K562 (cell line): ENCODE results near the gene CCDC9. TPM values are rescaled to one million over a fixed set of nuclear protein-coding genes. Genes with fewer than 3 reads are reported as not detected.

Source experiments
- FOXK1 ChIP-seq: sonication (generic); formaldehyde crosslinking; IDR thresholded peaks from 2 replicates; pipeline ENCODE4 v1.8.0; 2022; ENCODE audit warnings: missing genetic modification reagents, mild to moderate bottlenecking, borderline replicate concordance
- NCOR1 ChIP-seq: fragments of 450-650 bp; IDR thresholded peaks from 2 replicates; pipeline ENCODE4 v1.6.1; 2016; ENCODE audit warnings: mild to moderate bottlenecking, moderate library complexity
- RB1 ChIP-seq: fragments of 450-650 bp; IDR thresholded peaks from 2 replicates; pipeline ENCODE4 v1.6.1; 2017; ENCODE audit warnings: low read depth, mild to moderate bottlenecking
- RBM17 ChIP-seq: fragments of 200-400 bp; formaldehyde crosslinking; IDR thresholded peaks from 2 replicates; pipeline ENCODE4 v1.6.1; 2017; ENCODE audit warnings: low read depth, mild to moderate bottlenecking, low read length, borderline replicate concordance
- ZFP30 ChIP-seq: fragments of 250-450 bp; sonication (Bioruptor Pico); IDR thresholded peaks from 2 replicates; pipeline ENCODE4 v1.8.0; 2022; ENCODE audit warnings: moderate library complexity, mild to moderate bottlenecking, inconsistent platforms, borderline replicate concordance
- polyA plus RNA-seq, 8 experiments: library from polyadenylated mRNA; depleted of rRNA in 4 of 8; stranded (reverse) in 5 of 8; unstranded in 3 of 8; fragments of >200 nt; fragmentation: Nextera tagmentation in 2 of 8; fragmentation: Illumina TruSeq in 1 of 8; extraction: Ambion mirVana in 2 of 8; extraction: Trizol in 1 of 8; gene quantifications; 2 replicates each; pipeline versions ENCODE4 v1.2.1 to v1.2.3, GENCODE V29; 2011 to 2014; ENCODE audit warnings: inconsistent platforms in 1 of 8, missing spikeins in 1 of 8
- total RNA-seq, 7 experiments: library from RNA; depleted of rRNA in 6 of 7; stranded (reverse); fragments of >200 nt in 6 of 7; fragmentation: Illumina TruSeq in 2 of 7; extraction: Trizol in 2 of 7; gene quantifications; 2 replicates each; pipeline versions ENCODE4 v1.2.1 to v1.2.3, GENCODE V29; 2011 to 2021; ENCODE audit warnings: low replicate concordance in 1 of 7
- TF ChIP-seq, protein P1 (sequence below): fragments of 450-650 bp; IDR thresholded peaks from 2 replicates; pipeline ENCODE4 v1.6.1; 2017; ENCODE audit warnings: mild to moderate bottlenecking, moderate library complexity
- TF ChIP-seq, protein P2 (sequence below): sonication (generic); formaldehyde crosslinking; IDR thresholded peaks from 2 replicates; pipeline ENCODE4 v1.8.0; 2023; ENCODE audit warnings: mild to moderate bottlenecking, missing genetic modification reagents
- TF ChIP-seq, protein P3 (sequence below): IDR thresholded peaks from 2 replicates; pipeline ENCODE4 v1.6.1; 2016; ENCODE audit warnings: missing genetic modification characterization, missing compliant biosample characterization
- TF ChIP-seq, protein P4 (sequence below): fragments of 250-450 bp; sonication (Bioruptor Pico); IDR thresholded peaks from 2 replicates; pipeline ENCODE4 v1.6.1; 2021; ENCODE audit warnings: mild to moderate bottlenecking
- TF ChIP-seq, protein P5 (sequence below): fragments of 200-400 bp; formaldehyde crosslinking; IDR thresholded peaks from 2 replicates; pipeline ENCODE4 v1.6.1; 2017; ENCODE audit warnings: mild to moderate bottlenecking, low read depth, low read length, moderate library complexity
- TF ChIP-seq, protein P6 (sequence below), 2 experiments: fragments of 450-650 bp in 1 of 2; sonication (generic) in 1 of 2; formaldehyde crosslinking; conservative IDR thresholded peaks; 2 replicates each; pipeline versions ENCODE4 v1.4.0 to v1.8.1; 2020 to 2022; ENCODE audit warnings: mild to moderate bottlenecking in 1 of 2, missing genetic modification reagents in 1 of 2

The CCDC9 gene
- total and polyA plus RNA-seq, 9 of the 15 experiments (the other 6 are each of a cell fraction or from before 2014, with no cell fraction given) = 0.23 to 38.6 (median 8.4) TPM

DNA sequence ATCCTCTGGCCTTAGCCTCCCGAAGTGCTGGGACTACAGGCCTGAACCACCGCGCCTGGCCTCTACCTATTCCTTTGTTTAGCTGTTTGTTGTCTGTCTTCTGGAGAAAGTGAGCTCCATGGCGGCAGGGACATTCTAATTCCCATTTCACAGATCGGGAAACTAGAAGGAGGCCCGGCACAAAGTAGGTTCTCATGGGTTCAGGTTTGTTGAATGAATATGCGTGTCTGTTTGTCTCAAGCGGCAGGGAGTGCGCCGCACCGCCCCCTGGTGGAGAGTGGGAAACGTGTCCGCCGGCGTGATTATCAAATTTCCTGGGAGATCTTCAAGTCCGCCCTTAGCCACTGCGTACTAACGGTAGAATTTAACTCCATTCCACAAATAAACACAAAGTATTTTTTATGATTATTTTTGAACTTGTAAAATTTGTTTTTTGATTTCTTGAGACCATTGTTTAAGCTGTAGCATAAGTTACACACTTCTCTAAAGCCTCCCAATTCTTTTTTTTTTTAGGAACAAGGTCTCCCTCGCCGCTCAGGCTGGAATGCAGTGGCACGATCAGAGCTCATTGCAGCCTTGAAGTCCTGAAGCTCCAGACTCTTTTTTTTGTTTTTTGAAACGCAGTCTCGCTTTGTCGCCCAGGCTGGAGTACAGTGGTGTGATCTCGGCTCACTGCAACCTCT lies 8.9 kb upstream of the CCDC9 start (continued):
- TF ChIP-seq, protein P1, sequence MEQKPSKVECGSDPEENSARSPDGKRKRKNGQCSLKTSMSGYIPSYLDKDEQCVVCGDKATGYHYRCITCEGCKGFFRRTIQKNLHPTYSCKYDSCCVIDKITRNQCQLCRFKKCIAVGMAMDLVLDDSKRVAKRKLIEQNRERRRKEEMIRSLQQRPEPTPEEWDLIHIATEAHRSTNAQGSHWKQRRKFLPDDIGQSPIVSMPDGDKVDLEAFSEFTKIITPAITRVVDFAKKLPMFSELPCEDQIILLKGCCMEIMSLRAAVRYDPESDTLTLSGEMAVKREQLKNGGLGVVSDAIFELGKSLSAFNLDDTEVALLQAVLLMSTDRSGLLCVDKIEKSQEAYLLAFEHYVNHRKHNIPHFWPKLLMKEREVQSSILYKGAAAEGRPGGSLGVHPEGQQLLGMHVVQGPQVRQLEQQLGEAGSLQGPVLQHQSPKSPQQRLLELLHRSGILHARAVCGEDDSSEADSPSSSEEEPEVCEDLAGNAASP = no peak
- TF ChIP-seq ZFP30 (CRISPR knock-in tag) (no peak), NCOR1 (no peak; the same call in 1 of the 2 replicates), FOXK1 (CRISPR knock-in tag) (no peak), RB1 (peak; percentile 85), RBM17 (no peak)
- TF ChIP-seq, protein P2, sequence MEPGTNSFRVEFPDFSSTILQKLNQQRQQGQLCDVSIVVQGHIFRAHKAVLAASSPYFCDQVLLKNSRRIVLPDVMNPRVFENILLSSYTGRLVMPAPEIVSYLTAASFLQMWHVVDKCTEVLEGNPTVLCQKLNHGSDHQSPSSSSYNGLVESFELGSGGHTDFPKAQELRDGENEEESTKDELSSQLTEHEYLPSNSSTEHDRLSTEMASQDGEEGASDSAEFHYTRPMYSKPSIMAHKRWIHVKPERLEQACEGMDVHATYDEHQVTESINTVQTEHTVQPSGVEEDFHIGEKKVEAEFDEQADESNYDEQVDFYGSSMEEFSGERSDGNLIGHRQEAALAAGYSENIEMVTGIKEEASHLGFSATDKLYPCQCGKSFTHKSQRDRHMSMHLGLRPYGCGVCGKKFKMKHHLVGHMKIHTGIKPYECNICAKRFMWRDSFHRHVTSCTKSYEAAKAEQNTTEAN (CRISPR knock-in tag) = no peak
- TF ChIP-seq, protein P3, sequence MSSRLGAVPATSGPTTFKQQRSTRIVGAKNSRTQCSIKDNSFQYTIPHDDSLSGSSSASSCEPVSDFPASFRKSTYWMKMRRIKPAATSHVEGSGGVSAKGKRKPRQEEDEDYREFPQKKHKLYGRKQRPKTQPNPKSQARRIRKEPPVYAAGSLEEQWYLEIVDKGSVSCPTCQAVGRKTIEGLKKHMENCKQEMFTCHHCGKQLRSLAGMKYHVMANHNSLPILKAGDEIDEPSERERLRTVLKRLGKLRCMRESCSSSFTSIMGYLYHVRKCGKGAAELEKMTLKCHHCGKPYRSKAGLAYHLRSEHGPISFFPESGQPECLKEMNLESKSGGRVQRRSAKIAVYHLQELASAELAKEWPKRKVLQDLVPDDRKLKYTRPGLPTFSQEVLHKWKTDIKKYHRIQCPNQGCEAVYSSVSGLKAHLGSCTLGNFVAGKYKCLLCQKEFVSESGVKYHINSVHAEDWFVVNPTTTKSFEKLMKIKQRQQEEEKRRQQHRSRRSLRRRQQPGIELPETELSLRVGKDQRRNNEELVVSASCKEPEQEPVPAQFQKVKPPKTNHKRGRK = no peak
- TF ChIP-seq, protein P4, sequence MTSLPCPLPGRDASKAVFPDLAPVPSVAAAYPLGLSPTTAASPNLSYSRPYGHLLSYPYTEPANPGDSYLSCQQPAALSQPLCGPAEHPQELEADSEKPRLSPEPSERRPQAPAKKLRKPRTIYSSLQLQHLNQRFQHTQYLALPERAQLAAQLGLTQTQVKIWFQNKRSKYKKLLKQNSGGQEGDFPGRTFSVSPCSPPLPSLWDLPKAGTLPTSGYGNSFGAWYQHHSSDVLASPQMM = no peak
- TF ChIP-seq, protein P5, sequence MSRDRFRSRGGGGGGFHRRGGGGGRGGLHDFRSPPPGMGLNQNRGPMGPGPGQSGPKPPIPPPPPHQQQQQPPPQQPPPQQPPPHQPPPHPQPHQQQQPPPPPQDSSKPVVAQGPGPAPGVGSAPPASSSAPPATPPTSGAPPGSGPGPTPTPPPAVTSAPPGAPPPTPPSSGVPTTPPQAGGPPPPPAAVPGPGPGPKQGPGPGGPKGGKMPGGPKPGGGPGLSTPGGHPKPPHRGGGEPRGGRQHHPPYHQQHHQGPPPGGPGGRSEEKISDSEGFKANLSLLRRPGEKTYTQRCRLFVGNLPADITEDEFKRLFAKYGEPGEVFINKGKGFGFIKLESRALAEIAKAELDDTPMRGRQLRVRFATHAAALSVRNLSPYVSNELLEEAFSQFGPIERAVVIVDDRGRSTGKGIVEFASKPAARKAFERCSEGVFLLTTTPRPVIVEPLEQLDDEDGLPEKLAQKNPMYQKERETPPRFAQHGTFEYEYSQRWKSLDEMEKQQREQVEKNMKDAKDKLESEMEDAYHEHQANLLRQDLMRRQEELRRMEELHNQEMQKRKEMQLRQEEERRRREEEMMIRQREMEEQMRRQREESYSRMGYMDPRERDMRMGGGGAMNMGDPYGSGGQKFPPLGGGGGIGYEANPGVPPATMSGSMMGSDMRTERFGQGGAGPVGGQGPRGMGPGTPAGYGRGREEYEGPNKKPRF = no peak
- TF ChIP-seq, protein P6, sequence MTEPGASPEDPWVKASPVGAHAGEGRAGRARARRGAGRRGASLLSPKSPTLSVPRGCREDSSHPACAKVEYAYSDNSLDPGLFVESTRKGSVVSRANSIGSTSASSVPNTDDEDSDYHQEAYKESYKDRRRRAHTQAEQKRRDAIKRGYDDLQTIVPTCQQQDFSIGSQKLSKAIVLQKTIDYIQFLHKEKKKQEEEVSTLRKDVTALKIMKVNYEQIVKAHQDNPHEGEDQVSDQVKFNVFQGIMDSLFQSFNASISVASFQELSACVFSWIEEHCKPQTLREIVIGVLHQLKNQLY (CRISPR knock-in tag; conservative IDR thresholded peaks at IDR 0.05) = no peak
